Mesothelial cell of epicardium (in vitro differentiated cells): ENCODE data around the gene ARGLU1. TPM values are rescaled to one million over a fixed set of nuclear protein-coding genes. Genes with fewer than 3 reads are reported as not detected.

Experiments
- DNase-seq, 2 experiments: peaks; one replicate each; pipeline ENCODE4 v3.0.0; 2021; ENCODE audit warnings: low spot score in 2 of 2; ENCODE audit not compliant: unreplicated experiment in 2 of 2
- H3K27ac Mint-ChIP-seq: 2 replicates; pipeline ENCODE4 v1.8.0; 2021; ENCODE audit warnings: mixed read lengths
- H3K27me3 Mint-ChIP-seq: 2 replicates; pipeline ENCODE4 v1.8.0; 2021; ENCODE audit warnings: low read depth, mixed read lengths
- H3K36me3 Mint-ChIP-seq: 2 replicates; pipeline ENCODE4 v1.8.0; 2021; ENCODE audit warnings: mixed read lengths
- H3K4me1 Mint-ChIP-seq: 2 replicates; pipeline ENCODE4 v1.8.0; 2021; ENCODE audit warnings: mixed read lengths
- H3K4me3 Mint-ChIP-seq: 2 replicates; pipeline ENCODE4 v1.8.0; 2021; ENCODE audit warnings: mild to moderate bottlenecking, moderate library complexity, mixed read lengths
- H3K9me3 Mint-ChIP-seq: 2 replicates; pipeline ENCODE4 v1.8.0; 2021; ENCODE audit warnings: mixed read lengths
- total RNA-seq: library from RNA; stranded (reverse); gene quantifications from 3 replicates; pipeline ENCODE4 v1.2.1, GENCODE V29; 2021
- TF ChIP-seq, protein P1 (sequence below): fragments of 200-600 bp; sonication (generic); IDR thresholded peaks from one replicate; pipeline ENCODE4 v1.5.0; 2021; ENCODE audit warnings: antibody characterized with exemption; ENCODE audit not compliant: unreplicated experiment

The ARGLU1 gene
- total RNA-seq, 1 donor from 2014 or later, result 233 TPM

DNA sequence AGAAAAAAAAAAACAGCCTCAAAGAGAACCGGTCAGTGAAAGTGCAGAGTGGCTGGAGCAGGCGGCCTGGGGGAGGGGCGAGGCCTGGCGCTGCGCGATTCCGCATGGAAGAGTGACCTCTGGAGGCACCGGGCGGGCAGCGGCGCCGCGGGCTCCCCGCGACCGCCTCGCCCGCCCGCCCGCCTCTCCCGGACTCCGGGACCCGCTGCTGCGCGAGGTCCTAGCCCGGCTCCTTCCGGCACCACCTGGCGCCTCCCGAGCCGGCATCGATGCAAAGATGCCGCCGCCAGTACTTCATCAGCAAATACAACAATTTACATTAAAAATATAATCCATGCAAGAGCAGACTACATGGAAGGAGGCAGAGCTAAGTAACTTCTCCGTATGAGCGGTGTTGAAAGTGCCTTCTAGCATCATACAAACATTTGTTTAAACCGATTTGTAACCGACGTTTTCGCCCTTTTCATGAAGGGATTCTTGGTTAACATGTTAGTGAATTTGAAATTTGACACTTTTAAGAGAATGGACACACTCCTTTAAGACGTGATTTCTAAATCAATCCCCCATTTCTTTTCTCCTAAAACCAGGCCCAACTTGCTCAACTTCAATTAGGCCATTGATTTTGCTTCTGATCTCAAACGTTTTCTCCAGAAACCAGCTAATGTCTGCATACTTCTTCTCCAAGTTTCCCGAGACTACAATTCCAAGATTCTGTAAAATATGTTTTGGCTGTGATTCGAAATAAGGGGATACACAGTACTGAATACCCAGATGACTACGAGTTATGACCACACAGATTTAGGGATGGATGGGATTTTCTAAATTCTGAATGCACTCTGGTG lies 34.6 kb downstream of the ARGLU1 start:
- Mint-ChIP-seq H3K36me3 (peaks cover 9% of the 10 kb centered on the region), H3K27me3 (no peaks in the 10 kb centered on the region), H3K27ac (peak overlapping the region; percentile 97), H3K4me3 (peak overlapping the region; percentile 99), H3K4me1 (peaks cover 39% of the 10 kb centered on the region), H3K9me3 (no peaks in the 10 kb centered on the region)
- TF ChIP-seq, protein P1, sequence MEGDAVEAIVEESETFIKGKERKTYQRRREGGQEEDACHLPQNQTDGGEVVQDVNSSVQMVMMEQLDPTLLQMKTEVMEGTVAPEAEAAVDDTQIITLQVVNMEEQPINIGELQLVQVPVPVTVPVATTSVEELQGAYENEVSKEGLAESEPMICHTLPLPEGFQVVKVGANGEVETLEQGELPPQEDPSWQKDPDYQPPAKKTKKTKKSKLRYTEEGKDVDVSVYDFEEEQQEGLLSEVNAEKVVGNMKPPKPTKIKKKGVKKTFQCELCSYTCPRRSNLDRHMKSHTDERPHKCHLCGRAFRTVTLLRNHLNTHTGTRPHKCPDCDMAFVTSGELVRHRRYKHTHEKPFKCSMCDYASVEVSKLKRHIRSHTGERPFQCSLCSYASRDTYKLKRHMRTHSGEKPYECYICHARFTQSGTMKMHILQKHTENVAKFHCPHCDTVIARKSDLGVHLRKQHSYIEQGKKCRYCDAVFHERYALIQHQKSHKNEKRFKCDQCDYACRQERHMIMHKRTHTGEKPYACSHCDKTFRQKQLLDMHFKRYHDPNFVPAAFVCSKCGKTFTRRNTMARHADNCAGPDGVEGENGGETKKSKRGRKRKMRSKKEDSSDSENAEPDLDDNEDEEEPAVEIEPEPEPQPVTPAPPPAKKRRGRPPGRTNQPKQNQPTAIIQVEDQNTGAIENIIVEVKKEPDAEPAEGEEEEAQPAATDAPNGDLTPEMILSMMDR, result peak; percentile 50
- peak; percentile 54 to 77 for DNase-seq

DNA sequence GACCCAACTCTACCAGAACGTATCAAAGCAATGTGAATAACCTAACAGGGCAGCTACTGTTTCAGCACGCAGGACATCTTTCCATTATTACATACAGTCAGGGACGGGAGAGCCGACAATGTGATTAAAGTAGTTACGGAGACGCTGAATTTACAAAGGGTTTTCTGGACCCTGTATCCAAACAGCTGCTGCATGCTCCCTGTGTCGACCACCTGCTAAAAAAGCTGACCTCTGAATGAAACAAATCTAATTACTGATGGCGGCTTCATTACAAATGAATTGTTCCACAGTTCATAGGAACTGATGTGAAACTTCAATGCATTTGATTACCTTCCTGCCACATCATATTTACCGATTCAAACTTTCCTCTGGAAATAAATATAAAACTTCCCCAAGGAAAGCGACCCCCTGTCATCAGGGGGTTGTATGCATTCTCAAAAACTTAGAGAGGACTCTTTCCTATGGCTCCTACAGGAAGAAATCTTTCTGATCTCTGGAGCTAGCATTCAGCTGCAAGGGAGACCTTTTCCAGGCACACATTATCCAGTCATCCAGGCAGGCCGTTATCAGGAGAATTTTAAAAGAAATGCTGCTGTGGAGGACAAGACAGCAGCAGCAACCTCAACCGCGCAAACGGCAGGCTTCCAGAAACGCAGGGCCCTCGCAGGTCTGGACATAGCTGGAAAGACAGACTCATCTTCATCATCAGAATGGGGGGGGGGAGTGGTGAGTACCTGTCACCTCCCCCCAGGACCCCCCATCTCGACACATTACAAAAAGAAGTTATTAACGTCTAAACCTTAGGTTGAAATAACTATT lies 35.6 kb downstream of the ARGLU1 start:
- H3K27ac Mint-ChIP-seq, result peak overlapping the region; percentile 97
- TF ChIP-seq, protein P1, result no peak
- no peaks in the 10 kb centered on the region for H3K9me3 Mint-ChIP-seq
- peak overlapping the region; percentile 99 for H3K4me3 Mint-ChIP-seq
- no peak for DNase-seq
- no peaks in the 10 kb centered on the region for H3K27me3 Mint-ChIP-seq
- H3K4me1 Mint-ChIP-seq, result peaks cover 49% of the 10 kb centered on the region
- peaks cover 9% of the 10 kb centered on the region for H3K36me3 Mint-ChIP-seq

DNA sequence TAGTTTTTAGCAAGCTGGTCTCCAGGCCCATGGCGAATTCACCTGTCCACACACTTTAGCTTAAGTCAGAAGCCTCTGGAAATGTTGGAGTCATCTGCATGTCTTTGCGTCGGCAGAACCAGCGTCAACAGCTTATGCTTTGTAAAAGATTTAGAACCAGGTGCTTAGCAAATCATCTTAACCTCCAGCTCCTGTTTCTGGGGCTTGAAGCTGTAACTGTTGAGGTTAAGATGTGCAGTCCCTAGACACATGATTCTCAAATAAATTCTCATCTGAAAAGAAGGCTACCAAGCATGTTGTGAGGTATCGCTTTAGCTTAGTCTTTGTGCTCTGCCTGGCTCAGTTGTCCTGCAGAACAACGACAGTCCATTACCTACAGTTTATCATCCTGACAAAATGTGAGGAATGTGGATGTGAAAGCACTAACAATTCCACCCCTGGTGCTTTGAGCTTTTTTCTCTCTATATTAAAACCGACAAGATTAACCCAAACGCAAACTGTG lies 36.9 kb downstream of the ARGLU1 start:
- Mint-ChIP-seq H3K4me1 (peaks cover 56% of the 10 kb centered on the region), H3K27me3 (no peaks in the 10 kb centered on the region), H3K9me3 (no peaks in the 10 kb centered on the region), H3K27ac (peak overlapping the region; percentile 95), H3K4me3 (peak overlapping the region; percentile 99), H3K36me3 (peaks cover 9% of the 10 kb centered on the region)
- no peak for DNase-seq
- TF ChIP-seq, protein P1, result no peak

DNA sequence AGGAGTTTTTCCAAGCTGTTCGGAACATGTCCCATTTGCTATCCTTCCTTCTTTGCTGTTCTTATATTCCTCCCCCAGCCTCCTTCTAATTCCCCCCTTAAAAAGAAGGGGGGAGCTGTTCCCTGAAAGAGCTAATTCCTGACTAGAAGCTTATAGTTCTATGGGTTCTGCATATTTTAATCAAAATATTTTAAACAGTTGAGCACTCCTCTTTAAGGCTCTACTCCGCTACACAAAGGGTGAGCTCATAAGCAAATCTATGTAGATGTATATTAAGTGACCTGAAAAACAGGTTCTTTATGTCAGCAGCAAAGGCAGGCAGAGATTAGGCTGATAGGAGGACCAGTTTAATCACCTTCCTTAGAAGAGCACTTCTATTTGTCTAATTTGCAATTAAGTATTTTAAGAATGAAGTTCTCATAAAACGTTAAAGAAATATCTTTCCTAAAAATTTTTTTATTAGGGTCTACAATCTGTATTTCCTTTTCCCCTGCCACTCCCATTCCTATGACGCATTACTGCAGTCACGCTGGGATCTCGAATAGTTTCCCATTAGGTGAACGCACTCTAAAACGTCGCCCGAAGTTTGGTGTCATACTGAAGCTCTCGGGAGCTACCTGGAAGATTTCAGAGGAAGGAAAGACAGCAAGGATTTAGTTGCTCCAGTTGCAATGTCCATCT lies 37.6 kb downstream of the ARGLU1 start:
- Mint-ChIP-seq H3K36me3 (peaks cover 9% of the 10 kb centered on the region), H3K9me3 (no peaks in the 10 kb centered on the region), H3K27ac (peak overlapping the region; percentile 95), H3K4me3 (peak overlapping the region; percentile 99), H3K27me3 (no peaks in the 10 kb centered on the region), H3K4me1 (peaks cover 63% of the 10 kb centered on the region)
- TF ChIP-seq, protein P1, result no peak
- no peak for DNase-seq

DNA sequence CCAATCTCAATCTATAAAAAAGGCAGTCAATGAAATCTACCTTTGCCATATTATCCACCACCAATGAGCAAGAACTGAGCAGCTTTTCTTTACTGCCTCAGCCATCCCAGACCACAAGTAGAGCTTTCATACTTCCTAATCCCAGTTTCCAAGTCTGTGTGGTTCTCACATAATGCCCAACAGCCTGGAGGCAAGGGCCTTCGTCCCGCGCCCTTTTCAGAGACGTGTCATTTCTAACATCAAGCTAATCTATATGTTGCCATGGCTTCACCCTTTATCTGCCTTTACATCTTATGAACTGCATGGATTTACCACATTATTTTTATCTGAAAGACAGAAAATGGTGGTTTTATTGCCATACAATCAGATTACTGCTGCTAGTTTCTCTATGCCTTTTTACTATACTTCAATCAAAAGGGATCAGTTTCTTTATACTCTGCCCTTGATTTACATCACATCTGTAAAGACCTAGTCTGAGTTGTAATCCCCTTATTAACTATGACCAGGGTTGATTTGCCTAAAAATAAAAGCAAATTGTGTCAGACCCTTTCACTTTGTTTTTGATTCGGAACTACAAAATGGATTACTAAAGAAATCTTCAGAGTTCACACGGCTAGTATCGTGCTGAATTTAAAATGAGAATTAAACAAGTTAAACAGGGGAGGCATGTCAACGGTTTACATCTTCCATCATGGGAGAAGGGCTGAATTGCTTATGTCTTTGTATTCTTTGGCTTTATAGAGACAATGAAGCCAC lies 38.3 kb downstream of the ARGLU1 start:
- Mint-ChIP-seq H3K4me3 (peak overlapping the region; percentile 99), H3K4me1 (peaks cover 66% of the 10 kb centered on the region), H3K27me3 (no peaks in the 10 kb centered on the region), H3K27ac (peak overlapping the region; percentile 95), H3K9me3 (no peaks in the 10 kb centered on the region), H3K36me3 (peaks cover 9% of the 10 kb centered on the region)
- TF ChIP-seq, protein P1, result no peak
- DNase-seq, result no peak
